Ramos (cell line): Measurements from ENCODE around the gene C3orf52.

Experiments used
- in situ Hi-C: fragments of 300-500 bp; cut with MboI; formaldehyde crosslinking; loops from one replicate; pipeline ENCODE4 v1.14.3; 2022; ENCODE audit warnings: low sequenced_read_pairs; ENCODE audit not compliant: unreplicated experiment

Gene C3orf52

DNA sequence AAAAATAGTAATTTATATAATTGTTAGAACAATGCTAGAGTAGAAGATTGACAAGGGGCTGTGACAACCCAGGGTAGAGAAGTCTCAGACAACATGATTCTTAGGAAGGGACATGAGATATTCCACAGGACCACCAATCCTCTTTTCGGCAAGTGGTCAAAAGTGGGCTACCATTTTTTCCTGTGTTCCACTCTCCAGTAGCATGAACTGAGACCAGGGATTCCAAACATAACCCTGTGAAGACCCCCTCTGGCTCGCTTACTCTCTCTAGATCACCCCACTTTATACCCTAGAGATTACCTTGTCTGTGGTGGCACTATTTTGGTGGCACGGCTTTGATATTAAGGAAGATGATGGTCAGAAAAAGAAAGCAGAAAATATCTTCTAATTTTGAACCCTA is 45.9 kb downstream of the C3orf52 start:
- in situ Hi-C loops, result no loop called here

DNA sequence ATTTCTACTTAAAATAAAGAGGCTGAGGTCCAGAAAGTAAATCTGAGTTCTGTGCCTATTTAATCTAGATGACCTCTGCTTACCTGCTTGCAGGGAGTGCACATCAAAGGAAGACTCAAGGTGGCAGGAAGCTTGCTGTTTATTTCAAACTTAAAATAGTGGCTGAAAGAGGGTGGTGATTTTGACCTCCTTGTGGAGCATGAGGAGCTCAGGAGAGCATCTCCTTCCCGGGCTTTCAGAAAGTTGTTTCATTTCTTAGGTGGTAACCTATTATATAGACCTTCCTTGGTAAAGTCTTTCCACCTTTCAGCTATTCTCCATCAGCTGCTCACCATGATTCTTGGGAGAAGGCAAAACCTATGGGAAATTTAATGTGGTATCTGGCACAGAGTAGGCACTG is 46.4 kb downstream of the C3orf52 start:
- in situ Hi-C loops, result no loop called here

DNA sequence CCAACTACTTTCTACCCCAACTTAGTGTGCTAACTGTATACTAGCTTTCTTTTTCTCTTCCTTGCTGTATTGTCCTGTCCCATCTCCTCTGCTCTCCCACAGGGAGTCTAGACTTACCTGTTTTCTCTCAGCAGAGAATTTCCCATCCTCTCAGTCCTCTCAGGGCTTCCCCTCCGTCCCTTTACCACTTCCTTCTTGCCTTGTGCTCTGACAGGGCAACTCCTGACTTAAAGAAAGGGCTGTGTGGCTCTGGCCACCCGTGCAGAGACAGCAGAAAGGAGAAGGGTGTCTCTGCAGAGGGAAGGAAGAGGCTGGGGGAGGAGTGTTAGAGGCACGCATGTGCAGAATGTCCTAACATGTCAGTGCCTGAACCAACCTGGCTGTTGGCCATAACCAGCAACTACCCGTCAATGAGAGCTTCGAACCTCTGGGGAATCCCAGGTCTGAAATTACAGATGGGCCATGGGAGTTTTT is 46.8 kb downstream of the C3orf52 start, which contains the start of gene GCSAM:
GCSAM (minus strand) TSS at position 274 of the 474 bp plus-strand sequence; CDS start at position 146, 128 bp downstream.
- in situ Hi-C loops, result no loop called here

DNA sequence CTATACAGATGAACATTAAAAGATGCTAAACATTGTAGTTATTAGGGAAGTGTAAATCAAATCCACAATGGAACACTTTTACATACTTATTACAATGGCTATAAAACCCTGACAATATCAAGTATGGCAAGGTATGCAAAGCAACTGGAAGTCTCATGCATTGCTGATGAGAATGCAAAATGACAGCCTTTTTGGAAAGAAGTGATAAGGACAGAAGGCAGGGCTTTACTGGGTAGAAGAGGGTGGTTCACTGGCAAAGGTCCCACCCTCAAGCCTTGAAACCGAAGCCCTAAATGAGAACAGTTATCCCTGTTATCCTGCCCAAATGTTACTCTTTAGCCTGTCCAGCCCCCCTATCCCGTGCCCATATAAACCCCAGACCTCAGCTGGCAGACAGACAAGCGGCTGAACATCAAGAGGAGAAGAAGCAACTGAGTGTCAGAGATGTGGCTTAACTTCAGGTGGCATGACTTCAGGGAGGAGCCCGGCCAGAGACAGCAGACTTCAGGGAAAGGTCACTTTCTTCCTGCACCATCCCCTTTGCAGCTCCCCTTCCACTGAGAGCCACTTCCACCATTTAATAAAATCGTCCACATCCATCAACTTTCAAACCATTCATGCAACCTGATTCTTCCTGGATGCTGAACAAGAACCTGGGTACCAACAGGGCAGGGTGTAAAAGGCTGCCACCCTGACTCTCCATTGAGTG is 47.6 kb downstream of the C3orf52 start:
- in situ Hi-C loops, result no loop called here

DNA sequence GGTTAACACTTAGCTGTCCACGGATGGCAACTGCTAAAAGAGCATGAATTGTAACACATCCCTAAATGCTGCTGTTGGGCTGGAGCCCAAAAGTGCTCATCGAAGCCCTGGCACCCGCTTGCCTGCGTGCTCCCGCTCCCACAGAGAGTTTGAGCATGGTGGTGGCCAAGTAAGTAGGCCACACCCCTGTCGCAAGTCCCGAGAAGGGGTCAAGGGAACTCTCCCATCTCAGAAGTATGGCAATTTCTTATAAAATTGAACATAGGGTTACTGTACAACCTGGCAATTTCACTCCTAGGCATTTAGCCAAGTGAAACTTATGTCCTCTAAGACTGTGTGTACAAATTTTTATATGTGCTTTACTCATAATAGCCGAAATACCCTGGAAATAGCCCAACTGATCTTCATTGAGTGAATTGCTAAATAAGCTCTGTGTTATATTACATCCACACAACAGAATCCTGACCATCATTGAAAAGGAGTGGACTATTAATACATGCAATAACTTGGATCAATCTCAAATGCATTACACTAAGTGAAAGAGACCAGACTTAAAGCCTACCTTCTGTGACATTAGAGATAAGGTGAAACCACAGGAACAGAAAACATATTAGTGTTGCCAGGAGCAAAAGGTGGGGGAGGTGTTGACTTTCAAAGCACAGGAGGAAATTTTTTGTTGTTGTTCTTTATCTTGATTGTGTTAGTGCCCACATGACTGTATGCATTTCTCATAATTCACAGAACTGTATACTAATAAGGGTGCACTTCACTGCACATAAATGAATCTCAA is 48.3 kb downstream of the C3orf52 start:
- in situ Hi-C loops, result no loop called here

DNA sequence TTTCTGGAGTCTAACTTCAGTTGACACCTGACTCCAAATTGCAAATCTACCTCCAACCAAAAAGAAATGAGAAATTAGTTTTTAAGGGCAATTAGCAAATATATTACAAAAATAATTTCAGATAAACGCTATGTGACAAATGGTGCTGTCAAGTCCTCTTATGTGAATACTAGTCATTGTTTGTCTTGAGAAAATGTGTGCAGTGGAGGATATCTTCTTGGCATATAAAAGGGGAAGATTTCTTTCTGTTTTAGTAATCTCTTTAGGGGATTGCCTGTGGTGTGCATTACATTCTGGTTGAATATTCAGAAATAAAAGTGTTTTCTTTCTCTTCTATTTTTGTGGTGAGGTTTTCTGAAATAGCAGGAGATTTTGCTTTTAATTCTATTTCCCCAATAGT is 49.9 kb downstream of the C3orf52 start:
- in situ Hi-C loops, result no loop called here

DNA sequence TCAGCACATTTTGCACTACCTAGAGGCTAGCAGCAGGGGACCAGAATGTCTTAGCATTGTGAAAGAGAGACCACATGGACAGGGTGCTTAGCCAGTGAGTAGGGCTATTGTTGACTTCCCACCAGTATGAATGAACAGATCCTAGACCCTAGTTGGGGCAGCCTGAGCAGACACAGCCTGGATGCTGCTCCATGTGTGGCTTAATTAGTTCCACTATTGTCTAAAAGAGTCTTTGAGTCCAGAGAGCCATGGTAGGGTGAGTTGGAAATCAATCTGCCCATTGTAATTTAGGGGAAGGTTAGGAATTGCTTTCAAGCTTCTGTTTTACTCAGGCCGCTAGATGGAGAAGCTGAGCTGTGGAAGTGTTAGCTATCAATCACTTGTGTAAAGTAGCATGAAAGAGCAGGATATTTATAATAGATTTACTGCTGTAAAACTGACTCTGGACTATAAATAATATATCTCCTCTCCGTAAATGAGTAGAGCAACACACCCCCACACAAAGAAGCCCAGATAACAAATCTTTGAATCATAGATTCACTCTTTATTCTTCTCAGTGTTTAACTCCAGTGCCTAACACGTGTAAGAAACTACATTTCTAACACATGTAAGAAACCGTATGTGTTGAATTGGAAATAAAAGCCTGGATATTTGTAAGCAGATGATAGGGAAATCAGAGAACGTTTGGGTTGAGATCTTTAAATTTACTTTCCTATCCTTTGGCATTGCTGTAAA is 50.9 kb downstream of the C3orf52 start:
- in situ Hi-C loops, result no loop called here

DNA sequence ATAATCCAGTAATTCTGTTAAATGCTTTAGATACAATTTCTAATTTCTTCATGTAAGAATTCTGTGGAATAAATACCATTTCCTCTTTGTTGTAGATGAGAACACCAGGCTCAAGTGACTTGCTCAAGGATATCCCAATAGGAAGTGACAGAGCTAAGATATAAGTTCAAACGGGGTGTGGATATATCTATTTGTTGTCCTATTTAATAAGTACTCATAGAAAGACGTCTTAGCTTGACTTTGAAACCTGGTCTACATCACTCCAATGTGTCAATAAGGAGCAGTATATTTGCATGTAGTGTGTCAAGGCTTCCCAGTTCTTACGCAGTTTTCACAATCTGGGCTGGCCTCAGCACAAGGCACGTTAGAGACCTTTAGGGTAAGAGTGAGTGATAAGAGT is 51.6 kb downstream of the C3orf52 start:
- in situ Hi-C loops, result no loop called here

DNA sequence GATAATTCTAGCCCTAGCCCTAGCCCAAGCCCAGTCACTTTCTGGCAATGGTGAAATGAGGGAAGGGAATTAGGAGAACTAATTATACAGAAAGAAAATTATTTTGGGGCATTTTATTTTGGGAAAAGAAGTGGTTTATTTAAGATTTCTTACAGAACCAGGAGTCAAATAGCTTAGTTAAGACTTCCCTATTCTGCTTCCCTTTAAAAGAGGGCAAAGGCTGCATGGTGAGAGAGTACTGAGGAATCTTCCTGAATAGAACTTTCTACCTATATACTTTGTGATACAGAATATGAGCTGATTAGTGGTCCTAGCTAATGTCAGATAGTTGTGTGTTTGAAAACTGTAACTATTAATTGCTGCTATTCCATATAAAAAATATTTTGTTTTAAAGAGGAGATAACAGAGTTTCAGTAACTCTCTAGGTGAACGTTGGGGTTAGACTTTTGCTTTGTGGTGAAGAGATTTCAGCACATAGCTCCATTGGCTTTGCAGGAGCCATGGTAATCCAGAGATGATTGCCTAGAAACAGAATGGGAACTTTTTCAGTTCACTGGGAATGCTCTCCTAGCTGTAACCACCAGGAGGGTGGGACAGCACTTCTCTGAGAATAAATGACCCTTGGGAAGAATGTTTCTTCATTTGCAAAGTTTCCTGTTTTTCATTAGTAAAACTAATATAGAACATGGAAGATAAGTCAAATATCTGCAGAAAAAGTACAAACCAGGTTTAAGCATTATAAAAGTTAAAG is 52.2 kb downstream of the C3orf52 start:
- in situ Hi-C loops, result no loop called here

DNA sequence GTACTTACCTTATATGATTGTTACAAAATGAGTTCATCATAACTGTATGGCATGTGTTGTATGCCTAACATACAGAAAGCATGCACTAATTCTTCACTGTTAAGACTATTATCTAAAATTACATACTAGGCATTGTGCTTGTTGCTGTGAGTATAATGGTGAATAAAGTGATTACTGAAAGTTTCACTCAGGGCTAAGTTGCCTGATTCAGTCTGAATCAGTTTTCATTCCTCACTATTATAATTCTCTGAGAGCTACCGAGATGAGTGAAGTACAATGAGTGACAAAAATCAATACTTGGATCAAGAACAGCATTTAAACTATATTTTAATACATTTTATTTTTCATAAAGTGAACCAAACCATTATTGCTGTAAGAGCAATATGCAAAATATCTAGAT is 54.4 kb downstream of the C3orf52 start:
- in situ Hi-C loops, result no loop called here

DNA sequence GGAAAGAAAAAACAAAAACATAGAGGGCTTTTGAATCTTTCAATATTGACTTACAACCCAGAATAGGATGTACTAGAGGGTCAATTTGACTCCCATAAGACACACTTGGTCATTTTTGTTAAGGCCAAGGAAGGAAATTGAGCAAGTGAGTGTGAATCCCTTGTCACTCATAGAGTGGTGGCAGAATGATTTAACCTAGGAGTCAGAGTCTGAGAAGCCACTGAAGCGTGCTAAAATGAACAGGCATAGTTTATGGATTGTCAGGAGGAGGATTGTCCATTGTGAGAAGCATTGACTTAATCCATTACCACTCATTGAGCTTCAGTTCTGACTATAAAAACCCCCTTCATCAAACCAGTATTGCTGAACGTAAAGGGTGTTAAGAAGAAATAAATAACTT is 55.1 kb downstream of the C3orf52 start:
- in situ Hi-C loops, result no loop called here

DNA sequence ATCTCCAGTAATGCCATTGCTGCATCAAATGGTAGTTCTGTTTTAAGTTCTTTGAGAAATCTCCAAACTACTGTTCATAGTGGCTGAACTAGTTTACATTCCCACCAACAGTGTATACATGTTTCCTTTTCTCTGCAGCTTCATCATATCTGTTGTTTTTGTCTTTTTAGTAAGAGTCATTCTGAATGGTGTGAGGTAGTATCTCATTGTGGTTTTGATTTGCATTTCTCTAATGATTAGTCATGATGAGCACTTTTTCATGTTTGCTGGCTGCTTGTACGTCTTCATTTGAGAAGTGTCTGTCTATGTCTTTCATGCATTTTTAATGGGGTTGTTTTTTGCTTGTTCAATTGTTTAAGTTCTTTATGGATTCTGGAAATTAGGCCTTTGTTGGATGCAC is 57.1 kb downstream of the C3orf52 start:
- in situ Hi-C loops, result no loop called here

DNA sequence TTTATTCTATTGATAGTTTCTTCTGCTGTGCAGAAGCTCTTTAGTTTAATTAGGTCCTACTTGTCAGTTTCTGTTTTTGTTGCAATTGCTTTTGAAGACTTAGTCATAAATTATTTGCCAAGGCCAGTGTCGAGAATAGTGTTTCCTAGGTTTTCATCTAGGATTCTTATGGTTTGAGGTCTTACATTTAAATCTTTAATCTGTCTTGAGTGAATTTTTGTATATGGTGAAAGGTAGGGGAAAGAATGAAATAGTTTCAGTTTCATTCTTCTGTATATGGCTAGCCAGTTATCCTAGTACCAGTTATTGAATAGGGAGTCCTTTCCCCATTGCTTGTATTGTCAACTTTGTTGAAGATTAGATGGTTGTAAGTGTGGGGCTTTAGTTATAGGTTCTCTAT is 57.5 kb downstream of the C3orf52 start:
- in situ Hi-C loops, result no loop called here

DNA sequence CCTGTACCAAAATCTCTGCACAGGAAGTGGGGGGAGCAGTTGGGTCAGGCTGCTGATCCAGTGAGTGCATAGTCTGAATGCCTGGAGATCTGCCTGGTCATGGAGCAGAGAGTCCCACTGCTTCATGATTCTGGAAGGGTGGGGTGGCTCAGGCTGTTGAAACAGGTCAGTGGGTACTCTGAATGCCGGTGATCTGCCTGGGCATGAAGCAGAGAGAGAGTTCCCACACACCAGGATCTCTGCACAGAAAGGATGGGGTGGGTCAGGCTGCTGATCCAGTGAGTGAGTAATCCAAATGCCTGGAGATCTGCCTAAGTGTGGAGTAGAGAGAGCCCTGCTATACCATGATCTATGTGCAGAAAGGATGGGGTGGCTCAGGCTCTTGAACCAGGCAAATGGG is 62.9 kb downstream of the C3orf52 start:
- in situ Hi-C loops, result no loop called here

DNA sequence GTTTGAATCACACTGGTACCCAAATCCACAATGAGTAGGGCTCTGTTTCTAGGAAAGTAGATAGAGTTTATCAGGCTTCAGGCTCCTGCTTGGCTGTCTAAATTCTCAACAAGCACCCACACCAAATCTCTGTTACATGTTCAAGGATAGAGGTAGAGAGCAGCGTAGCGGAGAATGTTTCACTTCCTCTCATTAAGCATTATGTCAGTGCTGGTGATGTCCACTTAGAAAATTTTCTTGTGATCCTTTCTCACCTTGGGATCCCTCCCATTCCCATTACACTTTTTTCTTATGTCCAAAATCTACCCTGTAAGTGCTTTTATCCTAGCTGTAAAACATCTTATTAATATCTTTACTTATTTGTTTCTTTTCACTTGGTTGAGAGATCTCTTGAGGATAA is 81.6 kb downstream of the C3orf52 start:
- in situ Hi-C loops, result no loop called here
